Activated T-helper 17 cell treated with anti-CD3 and anti-CD28 coated beads, Interleukin-2, amount 50 U/mL, for 72 hours (primary cell): ENCODE results near the gene MGLL. TPM values are rescaled to one million over a fixed set of nuclear protein-coding genes. Genes with fewer than 3 reads are reported as not detected.

ENCODE experiments used
- ATAC-seq: fragments of 150-1000 bp; cut with Tn5 transposase; replicated peaks from 2 replicates; pipeline ENCODE4 v1.10.0; 2021; ENCODE audit warnings: mild to moderate bottlenecking, moderate library complexity
- H3K27ac Mint-ChIP-seq: one replicate; pipeline ENCODE4 v1.8.0; 2022; ENCODE audit warnings: mixed read lengths
- H3K27me3 Mint-ChIP-seq: one replicate; pipeline ENCODE4 v1.8.0; 2022; ENCODE audit warnings: mixed read lengths
- H3K36me3 Mint-ChIP-seq: one replicate; pipeline ENCODE4 v1.8.0; 2022; ENCODE audit warnings: low read depth, mild to moderate bottlenecking, mixed read lengths
- H3K4me1 Mint-ChIP-seq: one replicate; pipeline ENCODE4 v1.8.0; 2022; ENCODE audit warnings: mixed read lengths
- H3K4me3 Mint-ChIP-seq: one replicate; pipeline ENCODE4 v1.8.0; 2022; ENCODE audit warnings: mild to moderate bottlenecking, mixed read lengths
- H3K9me3 Mint-ChIP-seq: one replicate; pipeline ENCODE4 v1.8.0; 2022; ENCODE audit warnings: mixed read lengths
- total RNA-seq, 2 donors: library from RNA; stranded (reverse); gene quantifications; one replicate each; pipeline ENCODE4 v1.2.3, GENCODE V29; 2022

Gene MGLL
- total RNA-seq, 2 donors from 2014 or later: 1.2 to 1.4 TPM

- Mint-ChIP-seq H3K36me3 (no peaks in the 10 kb centered on the region), H3K4me3 (peak overlapping the region; percentile 89), H3K9me3 (no peaks in the 10 kb centered on the region), H3K27ac (peak overlapping the region; percentile 97), H3K4me1 (peaks cover 23% of the 10 kb centered on the region), H3K27me3 (no peaks in the 10 kb centered on the region)
- peak; percentile 11 for ATAC-seq
Observed at GRCh38 chr3:127671523-127672428, 150.5 kb downstream of the MGLL start.

- peak overlapping the region; percentile 97 for H3K27ac Mint-ChIP-seq
- no peaks in the 10 kb centered on the region for H3K36me3 Mint-ChIP-seq
- H3K9me3 Mint-ChIP-seq: no peaks in the 10 kb centered on the region
- peak overlapping the region; percentile 89 for H3K4me3 Mint-ChIP-seq
- H3K4me1 Mint-ChIP-seq: peaks cover 19% of the 10 kb centered on the region
- no peak for ATAC-seq
- H3K27me3 Mint-ChIP-seq: no peaks in the 10 kb centered on the region
Observed at GRCh38 chr3:127670761-127671522, 151.4 kb downstream of the MGLL start.

- H3K27me3 Mint-ChIP-seq: no peaks in the 10 kb centered on the region
- H3K4me1 Mint-ChIP-seq: peaks cover 15% of the 10 kb centered on the region
- ATAC-seq: no peak
- no peak overlapping the region for H3K4me3 Mint-ChIP-seq
- H3K27ac Mint-ChIP-seq: no peak overlapping the region
- no peaks in the 10 kb centered on the region for H3K36me3 Mint-ChIP-seq
- H3K9me3 Mint-ChIP-seq: no peaks in the 10 kb centered on the region
Observed at GRCh38 chr3:127670229-127670559, 152.1 kb downstream of the MGLL start.

GRCh38 chr3:127669541-127670228 is 152.6 kb downstream of the MGLL start:
- Mint-ChIP-seq H3K36me3 (no peaks in the 10 kb centered on the region), H3K27me3 (no peaks in the 10 kb centered on the region), H3K9me3 (no peaks in the 10 kb centered on the region), H3K4me3 (no peak overlapping the region), H3K4me1 (peaks cover 12% of the 10 kb centered on the region), H3K27ac (no peak overlapping the region)
- ATAC-seq: no peak

GRCh38 chr3:127668906-127669305 is 153.4 kb downstream of the MGLL start:
- Mint-ChIP-seq H3K9me3 (no peaks in the 10 kb centered on the region), H3K27me3 (no peaks in the 10 kb centered on the region), H3K36me3 (no peaks in the 10 kb centered on the region), H3K27ac (no peak overlapping the region), H3K4me1 (peaks cover 4% of the 10 kb centered on the region), H3K4me3 (no peak overlapping the region)
- no peak for ATAC-seq

GRCh38 chr3:127667119-127667681 is 155.1 kb downstream of the MGLL start:
- H3K27ac Mint-ChIP-seq: no peak overlapping the region
- H3K36me3 Mint-ChIP-seq: no peaks in the 10 kb centered on the region
- no peak overlapping the region for H3K4me3 Mint-ChIP-seq
- no peak for ATAC-seq
- no peaks in the 10 kb centered on the region for H3K9me3 Mint-ChIP-seq
- no peaks in the 10 kb centered on the region for H3K27me3 Mint-ChIP-seq
- H3K4me1 Mint-ChIP-seq: no peaks in the 10 kb centered on the region

GRCh38 chr3:127666676-127667075 is 155.6 kb downstream of the MGLL start:
- Mint-ChIP-seq H3K36me3 (no peaks in the 10 kb centered on the region), H3K27me3 (no peaks in the 10 kb centered on the region), H3K4me1 (no peaks in the 10 kb centered on the region), H3K4me3 (no peak overlapping the region), H3K27ac (no peak overlapping the region), H3K9me3 (no peaks in the 10 kb centered on the region)
- ATAC-seq: no peak

- H3K27ac Mint-ChIP-seq: no peak overlapping the region
- no peak for ATAC-seq
- no peak overlapping the region for H3K4me3 Mint-ChIP-seq
- no peaks in the 10 kb centered on the region for H3K4me1 Mint-ChIP-seq
- no peaks in the 10 kb centered on the region for H3K36me3 Mint-ChIP-seq
- no peaks in the 10 kb centered on the region for H3K27me3 Mint-ChIP-seq
- H3K9me3 Mint-ChIP-seq: no peaks in the 10 kb centered on the region
Observed at GRCh38 chr3:127665586-127665985, 156.7 kb downstream of the MGLL start.

- H3K4me3 Mint-ChIP-seq: no peak overlapping the region
- H3K27me3 Mint-ChIP-seq: no peaks in the 10 kb centered on the region
- H3K36me3 Mint-ChIP-seq: no peaks in the 10 kb centered on the region
- H3K4me1 Mint-ChIP-seq: no peaks in the 10 kb centered on the region
- no peaks in the 10 kb centered on the region for H3K9me3 Mint-ChIP-seq
- no peak overlapping the region for H3K27ac Mint-ChIP-seq
- ATAC-seq: no peak
Observed at GRCh38 chr3:127665165-127665564, 157.2 kb downstream of the MGLL start.

GRCh38 chr3:127663151-127663550 is 159.2 kb downstream of the MGLL start:
- no peak for ATAC-seq
- no peaks in the 10 kb centered on the region for H3K27me3 Mint-ChIP-seq
- H3K4me3 Mint-ChIP-seq: no peak overlapping the region
- H3K36me3 Mint-ChIP-seq: no peaks in the 10 kb centered on the region
- H3K27ac Mint-ChIP-seq: no peak overlapping the region
- H3K4me1 Mint-ChIP-seq: no peaks in the 10 kb centered on the region
- H3K9me3 Mint-ChIP-seq: no peaks in the 10 kb centered on the region

- no peaks in the 10 kb centered on the region for H3K27me3 Mint-ChIP-seq
- no peaks in the 10 kb centered on the region for H3K4me1 Mint-ChIP-seq
- H3K36me3 Mint-ChIP-seq: no peaks in the 10 kb centered on the region
- H3K4me3 Mint-ChIP-seq: no peak overlapping the region
- no peak for ATAC-seq
- H3K27ac Mint-ChIP-seq: no peak overlapping the region
- no peaks in the 10 kb centered on the region for H3K9me3 Mint-ChIP-seq
Observed at GRCh38 chr3:127662001-127662469, 160.3 kb downstream of the MGLL start.

GRCh38 chr3:127661600-127661999 is 160.7 kb downstream of the MGLL start:
- Mint-ChIP-seq H3K36me3 (no peaks in the 10 kb centered on the region), H3K27ac (no peak overlapping the region), H3K4me3 (no peak overlapping the region), H3K9me3 (no peaks in the 10 kb centered on the region), H3K4me1 (no peaks in the 10 kb centered on the region), H3K27me3 (no peaks in the 10 kb centered on the region)
- no peak for ATAC-seq

GRCh38 chr3:127660621-127661251 is 161.6 kb downstream of the MGLL start:
- H3K27ac Mint-ChIP-seq: peak overlapping the region; percentile 31
- H3K9me3 Mint-ChIP-seq: no peaks in the 10 kb centered on the region
- no peaks in the 10 kb centered on the region for H3K36me3 Mint-ChIP-seq
- no peaks in the 10 kb centered on the region for H3K27me3 Mint-ChIP-seq
- H3K4me1 Mint-ChIP-seq: no peaks in the 10 kb centered on the region
- no peak for ATAC-seq
- no peak overlapping the region for H3K4me3 Mint-ChIP-seq

GRCh38 chr3:127658234-127658633 is 164.1 kb downstream of the MGLL start:
- Mint-ChIP-seq H3K9me3 (no peaks in the 10 kb centered on the region), H3K4me1 (no peaks in the 10 kb centered on the region), H3K36me3 (no peaks in the 10 kb centered on the region), H3K4me3 (no peak overlapping the region), H3K27ac (no peak overlapping the region), H3K27me3 (no peaks in the 10 kb centered on the region)
- ATAC-seq: no peak
